Measurements from ENCODE around the gene CLEC4G.

GRCh38 chr19:7773841-7774240 lies 41.9 kb upstream of the CLEC4G start:
- no peak for TF ChIP-seq CTCF (conservative IDR thresholded peaks at IDR 0.05)
- TF ChIP-seq EZH2 (IDR thresholded peaks at IDR 0.05; ENCODE audit: low read depth): no peak
